GM21576 (cell line): ENCODE measurements around the gene SUFU.
A peak's percentile ranks its signal among the peaks of the same experiment; 100 is the strongest.

Experiments
- ATAC-seq: cut with Tn5 transposase; IDR thresholded peaks from one replicate; pipeline ENCODE4 v1.9.1; 2021; ENCODE audit warnings: mild to moderate bottlenecking, moderate library complexity; ENCODE audit not compliant: unreplicated experiment

Gene SUFU

DNA sequence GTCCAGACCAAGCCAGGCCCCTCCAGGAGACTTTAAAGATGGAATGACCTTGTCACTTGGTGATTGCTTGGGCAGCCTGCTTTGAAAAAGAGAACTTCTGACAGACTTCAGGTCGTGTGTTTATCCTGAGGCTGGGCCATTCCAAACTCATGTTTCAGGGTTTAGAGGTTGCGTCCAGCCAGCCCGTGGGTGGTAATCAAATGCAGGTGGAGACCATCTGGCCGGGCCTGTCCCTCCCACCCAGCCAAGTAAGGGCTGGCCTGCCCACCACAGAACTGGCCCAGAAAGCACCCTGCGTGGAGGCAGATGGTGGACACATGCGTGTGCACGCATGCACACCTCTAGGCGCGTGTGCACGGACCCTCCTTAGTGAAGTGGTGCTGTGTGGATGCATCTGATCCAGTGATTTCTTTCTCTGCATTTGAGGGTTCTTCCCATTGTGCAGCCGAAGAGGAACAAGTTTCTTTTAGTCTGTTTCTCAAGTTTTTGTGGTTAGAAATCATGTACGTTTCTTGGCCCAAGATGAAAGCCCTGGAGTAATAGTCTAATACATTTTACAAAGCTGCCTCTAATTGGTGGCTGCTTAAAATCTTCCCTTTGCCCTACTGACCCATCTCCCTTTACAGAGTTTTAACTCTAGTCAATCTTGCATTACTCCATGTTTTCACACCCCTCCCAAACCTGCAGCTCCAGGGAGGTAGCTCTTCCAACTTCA, 43.0 kb downstream of the SUFU start:
- ATAC-seq, result no peak

GRCh38 chr10:102549549-102549948, 45.8 kb downstream of the SUFU start:
- ATAC-seq, result no peak

DNA sequence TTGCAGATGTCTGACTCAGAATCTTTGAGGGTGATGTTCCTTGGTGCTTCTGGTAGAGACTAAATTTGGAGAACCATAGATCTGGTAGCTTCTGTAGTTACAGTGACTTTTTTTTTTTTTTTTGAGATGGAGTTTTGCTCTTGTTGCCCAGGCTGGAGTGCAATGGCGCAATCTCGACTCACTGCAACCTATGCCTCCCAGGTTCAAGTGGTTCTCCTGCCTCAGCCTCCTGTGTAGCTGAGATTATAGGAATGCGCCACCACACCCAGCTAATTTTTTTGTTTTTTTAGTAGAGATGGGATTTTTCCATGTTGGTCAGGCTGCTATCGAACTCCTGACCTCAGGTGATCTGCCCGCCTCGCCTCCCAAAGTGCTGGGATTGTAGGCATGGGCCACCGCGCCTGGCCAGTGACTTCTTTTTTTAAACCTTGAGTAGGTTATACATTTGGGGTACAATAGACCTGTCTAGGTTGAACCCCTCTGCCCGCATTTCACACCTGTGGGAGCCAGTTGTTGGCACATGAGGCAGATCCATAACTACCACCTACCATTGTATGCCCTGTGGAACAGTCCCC, 47.0 kb downstream of the SUFU start:
- ATAC-seq, result no peak

DNA sequence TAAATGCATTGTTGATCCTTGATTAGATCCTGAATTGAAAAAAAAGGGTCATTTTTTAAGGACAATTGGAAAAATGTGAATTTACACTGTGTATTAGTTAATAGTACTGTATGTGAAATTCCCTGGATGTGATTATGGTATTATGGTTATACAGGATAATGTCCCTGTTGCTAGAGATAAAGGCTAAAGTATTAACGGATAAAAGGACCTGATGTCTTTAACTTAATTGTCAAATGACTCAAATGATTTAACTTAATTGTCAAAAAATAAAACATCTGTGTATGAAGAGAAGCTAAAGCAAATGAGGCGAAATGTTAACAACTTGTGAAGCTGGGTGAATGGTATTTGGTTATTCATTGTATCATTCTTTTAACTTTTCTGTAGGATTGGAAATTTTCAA, 48.8 kb downstream of the SUFU start:
- no peak for ATAC-seq

GRCh38 chr10:102553771-102554170, 50.0 kb downstream of the SUFU start:
- ATAC-seq, result no peak

GRCh38 chr10:102554531-102554930, 50.8 kb downstream of the SUFU start:
- no peak for ATAC-seq

DNA sequence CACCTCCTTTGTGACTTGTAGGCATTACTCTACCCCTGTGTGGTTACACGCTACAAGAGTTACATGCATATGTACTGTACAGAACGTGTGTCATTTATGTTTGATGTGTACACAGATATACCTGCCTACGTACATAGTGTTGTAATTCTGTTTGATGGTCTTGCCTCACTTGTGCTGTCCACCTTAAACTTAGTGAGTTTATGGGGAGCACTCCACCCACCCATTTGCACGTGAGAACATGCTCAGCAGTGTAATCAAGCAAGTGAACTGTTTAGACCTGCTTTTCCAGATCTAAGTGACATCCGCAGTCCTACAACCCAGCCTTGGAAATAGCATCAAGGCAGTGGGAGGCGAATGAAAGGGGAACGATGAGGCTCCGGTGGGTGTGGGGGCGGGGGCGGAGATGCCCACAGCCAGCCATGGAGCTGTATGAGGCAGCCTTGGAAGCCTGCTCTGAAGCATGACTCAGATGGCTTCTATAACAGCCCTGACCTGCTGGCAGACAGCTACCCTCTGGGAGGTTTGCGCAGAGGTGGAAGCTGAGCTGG, 52.1 kb downstream of the SUFU start:
- no peak for ATAC-seq

GRCh38 chr10:102557569-102557968, 53.8 kb downstream of the SUFU start:
- no peak for ATAC-seq

DNA sequence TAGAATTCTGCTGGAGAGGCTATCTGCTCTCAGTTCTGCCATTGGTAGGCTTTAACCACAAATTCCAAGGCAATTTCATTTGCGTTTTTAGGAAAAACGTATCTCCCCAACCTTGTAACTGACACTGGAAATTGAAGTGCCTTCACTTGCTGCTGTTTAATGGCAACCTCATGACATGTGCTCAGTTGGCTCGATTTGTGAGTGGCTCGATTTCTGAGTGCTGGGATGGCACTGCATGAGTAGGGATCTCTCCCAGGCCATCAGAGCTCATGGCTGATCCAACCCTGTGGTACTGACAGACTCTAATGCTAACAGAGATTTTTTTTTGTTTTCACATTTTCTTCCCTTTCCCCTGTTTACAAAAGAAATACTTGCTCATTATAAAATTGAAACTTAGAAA, 56.0 kb downstream of the SUFU start:
- no peak for ATAC-seq

DNA sequence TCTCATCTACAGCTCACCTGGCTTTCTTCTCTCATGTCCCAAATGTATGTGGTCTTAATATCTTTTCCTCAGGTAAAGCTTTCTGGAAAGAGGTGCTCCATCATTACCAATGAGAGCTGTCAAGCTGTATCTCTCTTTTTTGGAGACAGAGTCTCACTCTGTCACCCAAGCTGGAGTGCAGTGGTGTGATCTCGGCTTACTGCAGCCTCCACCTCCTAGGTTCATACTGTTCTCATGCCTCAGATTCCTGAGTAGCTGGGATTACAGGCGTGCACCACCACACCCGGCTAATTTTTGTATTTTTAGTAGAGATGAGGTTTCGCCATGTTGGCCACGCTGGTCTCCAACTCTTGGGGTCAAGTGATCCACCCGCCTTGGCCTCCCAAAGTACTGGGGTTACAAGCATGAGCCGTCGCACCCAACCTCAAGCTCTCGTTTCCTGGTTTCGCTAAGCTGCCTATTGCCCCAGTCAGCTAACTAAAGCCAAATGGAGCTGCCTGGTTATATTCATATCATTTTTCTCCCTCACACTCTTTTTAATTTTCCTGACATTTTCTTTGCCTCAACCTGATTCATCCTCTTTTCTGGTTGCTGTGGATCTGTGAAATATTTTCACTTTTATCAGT, 60.5 kb downstream of the SUFU start:
- ATAC-seq, result no peak

DNA sequence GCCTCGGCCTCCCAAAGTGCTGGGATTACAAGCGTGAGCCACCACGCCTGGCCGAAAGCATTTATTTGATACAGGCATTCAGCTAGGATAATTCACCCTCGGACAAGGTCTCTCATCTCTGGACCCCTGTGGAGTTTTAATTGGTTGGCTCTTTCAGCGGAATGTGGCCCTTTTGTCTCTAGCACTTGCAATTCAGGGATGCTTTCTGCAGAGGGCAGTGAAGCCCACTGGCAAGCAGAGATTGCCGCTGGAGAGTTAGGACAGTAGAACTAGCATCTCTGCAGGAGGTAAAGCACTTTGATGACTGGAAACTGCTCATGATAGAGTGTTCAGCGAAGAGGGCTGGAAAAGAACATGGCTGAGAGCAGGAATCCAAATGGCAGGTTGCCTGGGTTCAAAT, 62.0 kb downstream of the SUFU start:
- ATAC-seq, result no peak

- ATAC-seq, result no peak
Observed at GRCh38 chr10:102578782-102579181, 75.0 kb downstream of the SUFU start.

GRCh38 chr10:102579328-102579727, 75.6 kb downstream of the SUFU start:
- ATAC-seq, result no peak

GRCh38 chr10:102580230-102580629, 76.5 kb downstream of the SUFU start:
- no peak for ATAC-seq

DNA sequence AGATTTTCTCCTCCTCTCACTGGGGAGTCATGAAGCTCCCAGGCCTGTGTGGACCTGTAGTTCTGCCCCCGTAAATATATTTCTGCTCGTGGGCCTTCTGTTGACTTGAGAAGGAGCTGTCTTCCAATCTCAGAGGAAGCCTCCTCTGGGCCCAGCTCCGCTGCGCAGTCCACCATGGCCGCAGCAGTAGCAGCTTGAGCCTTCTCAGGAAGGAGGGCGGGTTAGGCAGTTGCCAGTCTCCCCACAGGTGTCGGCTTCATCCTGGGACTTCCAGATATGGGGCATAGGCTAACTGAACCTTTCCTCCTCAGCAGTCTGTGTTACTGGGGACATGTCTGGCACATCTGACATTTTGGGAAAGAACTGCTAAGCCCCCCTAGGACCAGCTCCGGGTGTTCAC, 77.6 kb downstream of the SUFU start:
- ATAC-seq, result no peak

- no peak for ATAC-seq
Observed at GRCh38 chr10:102581981-102582580, 78.3 kb downstream of the SUFU start.

GRCh38 chr10:102583435-102584417, 80.0 kb downstream of the SUFU start:
- ATAC-seq, result peak; percentile 75

DNA sequence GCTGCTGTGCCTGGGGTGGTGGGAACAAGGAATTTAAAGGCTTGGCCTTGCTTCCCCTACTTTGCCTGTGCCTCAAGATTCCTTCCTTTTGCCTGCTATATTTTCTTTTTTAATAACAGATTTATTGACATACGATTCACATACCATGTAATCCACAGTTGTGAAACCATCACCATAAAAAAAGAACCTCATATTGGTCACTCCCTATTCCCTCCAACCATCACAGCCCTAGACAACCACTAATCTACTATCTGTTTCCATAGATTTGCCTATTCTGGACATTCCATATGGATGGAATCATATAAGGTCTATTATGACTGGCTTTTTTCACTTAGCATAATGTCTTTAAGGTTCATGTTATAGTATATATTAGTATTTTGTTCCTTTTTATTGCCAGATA, 81.3 kb downstream of the SUFU start:
- ATAC-seq, result no peak

- no peak for ATAC-seq
Observed at GRCh38 chr10:102586858-102587257, 83.1 kb downstream of the SUFU start.

GRCh38 chr10:102588875-102589274, 85.1 kb downstream of the SUFU start:
- ATAC-seq, result no peak
